WTC11 (cell line): Measurements from ENCODE around the gene ZNF665. TPM values are rescaled to one million over a fixed set of nuclear protein-coding genes. Genes with fewer than 3 reads are reported as not detected.
"Not testable (repeated sequence)": the region's sequence is repeated elsewhere in the genome, so short reads cannot be mapped to it uniquely, and the experiment has no call there.

ENCODE experiments used
- ATAC-seq: fragments of 200-7000 bp; cut with Tn5 transposase; 2 replicates; pipeline ENCODE4 v1.10.0; 2021; ENCODE audit warnings: mild to moderate bottlenecking, moderate library complexity
- CTCF ChIA-PET: fragments of 300-600 bp; sonication (Branson Sonifier 250); formaldehyde crosslinking; loops from one replicate; lab custom pipeline; 2021; ENCODE audit warnings: antibody characterized with exemption; lab: Charles Lee
- POLR2A ChIA-PET: fragments of 350-600 bp; sonication (Branson Sonifier 250); formaldehyde crosslinking; loops from one replicate; lab custom pipeline; 2021; ENCODE audit warnings: antibody characterized with exemption; lab: Charles Lee
- DNase-seq: peaks from one replicate; pipeline ENCODE4 v3.0.0; 2021; ENCODE audit warnings: low spot score
- H3K27ac Mint-ChIP-seq: 2 replicates; pipeline ENCODE4 v1.8.0; 2021; ENCODE audit warnings: mixed read lengths
- H3K27me3 Mint-ChIP-seq: 2 replicates; pipeline ENCODE4 v1.8.0; 2021; ENCODE audit warnings: low read depth, mild to moderate bottlenecking, moderate library complexity, mixed read lengths
- H3K36me3 Mint-ChIP-seq: 2 replicates; pipeline ENCODE4 v1.8.0; 2021; ENCODE audit warnings: mixed read lengths
- H3K4me1 Mint-ChIP-seq: 2 replicates; pipeline ENCODE4 v1.8.0; 2022; ENCODE audit warnings: mixed read lengths
- H3K4me3 Mint-ChIP-seq: 2 replicates; pipeline ENCODE4 v1.8.0; 2021; ENCODE audit warnings: mild to moderate bottlenecking, moderate library complexity, mixed read lengths
- H3K9me3 Mint-ChIP-seq: 2 replicates; pipeline ENCODE4 v1.8.0; 2021; ENCODE audit warnings: mixed read lengths
- CTCF ChIP-seq: fragments of 200-600 bp; IDR thresholded peaks from 2 replicates; pipeline ENCODE4 v1.8.0; 2022; ENCODE audit warnings: antibody characterized with exemption
- FOXJ3 ChIP-seq: sonication (generic); formaldehyde crosslinking; IDR thresholded peaks from 2 replicates; pipeline ENCODE4 v1.9.0; 2021; ENCODE audit warnings: missing genetic modification reagents, mild to moderate bottlenecking, borderline replicate concordance
- IRF1 ChIP-seq: sonication (generic); formaldehyde crosslinking; IDR thresholded peaks from 2 replicates; pipeline ENCODE4 v1.8.0; 2023; ENCODE audit warnings: missing genetic modification reagents
- JAZF1 ChIP-seq: fragments of 250-450 bp; sonication (Bioruptor Pico); IDR thresholded peaks from 2 replicates; pipeline ENCODE4 v1.9.0; 2021; ENCODE audit warnings: moderate library complexity, mild to moderate bottlenecking, inconsistent platforms
- JUN ChIP-seq: sonication (generic); formaldehyde crosslinking; IDR thresholded peaks from 2 replicates; pipeline ENCODE4 v1.8.0; 2023; ENCODE audit warnings: mild to moderate bottlenecking, missing genetic modification reagents
- MXD4 ChIP-seq: fragments of 250-450 bp; sonication (Bioruptor Pico); IDR thresholded peaks from 2 replicates; pipeline ENCODE4 v1.8.0; 2021; ENCODE audit warnings: mild to moderate bottlenecking, moderate library complexity, borderline replicate concordance
- NFATC4 ChIP-seq: fragments of 250-450 bp; sonication (Bioruptor Pico); IDR thresholded peaks from 2 replicates; pipeline ENCODE4 v1.9.0; 2021; ENCODE audit warnings: mild to moderate bottlenecking
- NR1H2 ChIP-seq: sonication (generic); formaldehyde crosslinking; IDR thresholded peaks from 2 replicates; pipeline ENCODE4 v1.9.0; 2021; ENCODE audit warnings: mild to moderate bottlenecking, moderate library complexity, missing genetic modification reagents
- OVOL2 ChIP-seq: fragments of 250-450 bp; sonication (Bioruptor Pico); IDR thresholded peaks from 2 replicates; pipeline ENCODE4 v1.9.0; 2021; ENCODE audit warnings: mild to moderate bottlenecking, borderline replicate concordance
- ZNF425 ChIP-seq: fragments of 250-450 bp; sonication (Bioruptor Pico); conservative IDR thresholded peaks from 2 replicates; pipeline ENCODE4 v1.9.0; 2021; ENCODE audit warnings: mild to moderate bottlenecking
- ZNF512 ChIP-seq: sonication (generic); formaldehyde crosslinking; IDR thresholded peaks from 2 replicates; pipeline ENCODE4 v1.8.1; 2022; ENCODE audit warnings: missing genetic modification reagents, borderline replicate concordance
- ZNF532 ChIP-seq: fragments of 250-450 bp; sonication (Bioruptor Pico); IDR thresholded peaks from 2 replicates; pipeline ENCODE4 v1.9.0; 2021; ENCODE audit warnings: mild to moderate bottlenecking, borderline replicate concordance
- ZNF671 ChIP-seq: fragments of 250-450 bp; sonication (Bioruptor Pico); IDR thresholded peaks from 2 replicates; pipeline ENCODE4 v1.8.0; 2021; ENCODE audit warnings: mild to moderate bottlenecking
- ZSCAN18 ChIP-seq: fragments of 250-450 bp; sonication (Bioruptor Pico); IDR thresholded peaks from 2 replicates; pipeline ENCODE4 v2.1.2; 2022; ENCODE audit warnings: mild to moderate bottlenecking, moderate library complexity
- total RNA-seq: library from RNA; stranded (reverse); gene quantifications from 3 replicates; pipeline ENCODE4 v1.2.3, GENCODE V29; 2021

Gene ZNF665
- total RNA-seq, 1 experiment from 2014 or later = 7.5 TPM

- no peak for TF ChIP-seq JUN (CRISPR knock-in tag)
Observed at GRCh38 chr19:53190253-53190652, 2.9 kb downstream of the ZNF665 start (continued).

GRCh38 chr19:53189691-53190198 lies 3.4 kb downstream of the ZNF665 start:
- H3K4me3 Mint-ChIP-seq, H3K9me3 Mint-ChIP-seq, H3K27ac Mint-ChIP-seq, POLR2A ChIA-PET, ATAC-seq, H3K36me3 Mint-ChIP-seq: not testable (repeated sequence)
- Mint-ChIP-seq H3K4me1 (peaks cover 14% of the 10 kb centered on the region), H3K27me3 (peaks cover 12% of the 10 kb centered on the region)
- CTCF ChIA-PET = interaction anchor here (2.7 kb wide), 1 partner anchor 113 kb away, joined by 16 read pairs; no protein-coding TSS in a partner anchor
- peak; percentile 43 for DNase-seq

- TF ChIP-seq CTCF = 0 out of 2 replicates have a peak, but pooled peaks have one; percentile 19
- H3K4me3 Mint-ChIP-seq, H3K4me1 Mint-ChIP-seq, POLR2A ChIA-PET, ATAC-seq, H3K27me3 Mint-ChIP-seq, H3K9me3 Mint-ChIP-seq: not testable (repeated sequence)
- peak overlapping the region; percentile 5; the same call in 1 of the 2 replicates for H3K27ac Mint-ChIP-seq
- H3K36me3 Mint-ChIP-seq = peaks cover 25% of the 10 kb centered on the region
- CTCF ChIA-PET = interaction anchor here (0.8 to 1.6 kb wide), 2 partner anchors 10 to 108 kb away, joined by 3 to 11 read pairs; no protein-coding TSS in a partner anchor
- DNase-seq = peak; percentile 72
Observed at GRCh38 chr19:53185155-53185882, 7.8 kb downstream of the ZNF665 start.

GRCh38 chr19:53183146-53183764 lies 9.9 kb downstream of the ZNF665 start:
- Mint-ChIP-seq H3K4me3 (no peak overlapping the region), H3K4me1 (no peaks in the 10 kb centered on the region), H3K36me3 (peaks cover 34% of the 10 kb centered on the region), H3K9me3 (peaks cover 9% of the 10 kb centered on the region), H3K27ac (no peak overlapping the region), H3K27me3 (no peaks in the 10 kb centered on the region; the same call in 1 of the 2 replicates)
- ATAC-seq = no peak
- ChIA-PET CTCF (interaction anchor here (1.4 to 2.7 kb wide), 2 partner anchors 106 to 242 kb away, joined by 4 to 13 read pairs; no protein-coding TSS in a partner anchor), POLR2A (no interaction called here)
- no peak for DNase-seq
- TF ChIP-seq NFATC4 (CRISPR knock-in tag) (no peak), ZSCAN18 (CRISPR knock-in tag) (no peak), FOXJ3 (CRISPR knock-in tag) (no peak), MXD4 (CRISPR knock-in tag) (no peak), JUN (CRISPR knock-in tag) (no peak), NR1H2 (CRISPR knock-in tag) (no peak), IRF1 (CRISPR knock-in tag) (no peak), JAZF1 (CRISPR knock-in tag) (no peak), ZNF532 (CRISPR knock-in tag) (no peak), ZNF671 (CRISPR knock-in tag) (no peak), OVOL2 (CRISPR knock-in tag) (no peak), ZNF512 (CRISPR knock-in tag) (no peak), ZNF425 (CRISPR knock-in tag) (no peak)
